ENCODE results near the gene PTCHD1. TPM values are rescaled to one million over a fixed set of nuclear protein-coding genes. Genes with fewer than 3 reads are reported as not detected.

The PTCHD1 gene
- polyA plus RNA-seq, 1 donor from 2014 or later, result 10.0 TPM

DNA sequence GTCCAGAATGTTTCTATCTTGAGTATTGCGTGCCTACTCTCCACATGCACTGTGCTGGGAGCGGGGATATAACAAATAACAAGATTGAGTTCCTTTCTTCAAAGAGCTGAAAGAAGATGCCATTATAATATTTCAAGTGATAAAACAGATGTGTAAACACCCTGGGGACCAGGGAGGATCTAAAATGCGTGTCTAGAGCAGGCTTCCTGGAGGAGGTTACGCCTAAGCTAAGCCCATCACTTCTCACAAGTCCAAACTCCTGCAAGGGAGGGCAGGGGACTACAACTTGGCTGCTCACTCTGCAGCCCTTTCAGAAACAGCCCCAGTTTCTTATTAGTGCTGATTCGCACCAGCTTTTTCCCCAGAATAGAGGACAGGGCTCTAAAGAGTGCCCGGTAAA, 21.5 kb downstream of the PTCHD1 start (continued):
- TF ChIP-seq EZH2 (IDR thresholded peaks at IDR 0.05; ENCODE audit: borderline replicate concordance, insufficient read depth, low read length, poor library complexity, severe bottlenecking) (no peak), SMC3 (conservative IDR thresholded peaks at IDR 0.05; ENCODE audit: poor library complexity) (no peak)

DNA sequence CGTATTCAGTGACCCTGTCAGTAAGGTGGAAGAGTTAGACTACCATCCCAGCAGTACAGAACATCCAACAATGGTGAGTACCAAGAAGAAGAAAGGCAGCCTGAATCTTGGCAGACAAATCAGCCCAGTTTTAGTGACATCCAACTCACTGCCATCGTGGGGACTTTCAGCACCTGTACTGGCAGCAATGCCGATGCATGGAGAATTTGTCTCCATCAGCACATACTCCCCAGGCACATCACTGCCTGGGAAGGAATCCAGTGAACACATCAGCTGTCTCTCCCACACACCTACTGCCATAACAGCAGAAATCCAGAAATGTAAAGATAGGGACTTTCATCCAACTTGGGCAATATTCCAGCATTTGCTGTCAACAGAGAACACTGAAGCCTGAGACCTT, 29.8 kb downstream of the PTCHD1 start:
- Histone ChIP-seq H3F3A (ENCODE audit: insufficient read depth, low read length, poor library complexity, severe bottlenecking) (no peaks in the 10 kb centered on the region), H3K36me3 (ENCODE audit: insufficient read depth, low read length) (no peaks in the 10 kb centered on the region), H3K4me2 (ENCODE audit: low read length) (no peak overlapping the region)

DNA sequence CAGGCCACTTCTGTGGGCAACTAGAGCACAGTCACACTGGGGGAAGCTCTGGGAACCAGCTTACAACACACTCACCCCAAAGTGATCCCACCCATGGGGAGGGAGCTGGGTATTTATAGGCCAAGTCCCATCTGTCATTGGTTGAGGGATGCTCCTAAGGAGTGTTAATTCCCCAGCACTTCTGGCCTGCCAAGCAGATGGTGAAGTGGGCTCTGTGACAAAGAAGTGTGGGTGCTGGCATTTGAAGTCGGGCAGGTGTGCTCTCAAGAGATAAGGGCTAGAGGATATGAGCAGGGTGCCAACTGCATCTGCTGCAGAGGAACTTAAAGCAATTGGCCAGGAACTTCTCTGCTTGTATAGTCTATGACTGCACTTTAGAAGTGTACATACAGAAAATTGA, 30.9 kb downstream of the PTCHD1 start:
- no peak overlapping the region for H3K4me2 ChIP-seq (ENCODE audit: low read length)
- no peaks in the 10 kb centered on the region for H3K9me3 ChIP-seq (ENCODE audit: low read length)
- H3K36me3 ChIP-seq (ENCODE audit: insufficient read depth, low read length), result no peaks in the 10 kb centered on the region
- no peak overlapping the region for H2AFZ ChIP-seq (ENCODE audit: low read depth, low read length)
- no peak overlapping the region for H3K4me3 ChIP-seq (ENCODE audit: low read length)
- H3F3A ChIP-seq (ENCODE audit: insufficient read depth, low read length, poor library complexity, severe bottlenecking), result no peaks in the 10 kb centered on the region
- no peaks in the 10 kb centered on the region for H3K79me2 ChIP-seq (replicated peaks; ENCODE audit: insufficient read depth, low read length)
- no peaks in the 10 kb centered on the region for H3K27me3 ChIP-seq (ENCODE audit: insufficient read depth, low read depth, low read length)
- no peaks in the 10 kb centered on the region for H3K9me2 ChIP-seq (ENCODE audit: insufficient read depth, low read length)
- no peak overlapping the region for H3K27ac ChIP-seq (ENCODE audit: low read length)
- H3K9ac ChIP-seq (ENCODE audit: low read length), result no peak overlapping the region
- H4K20me1 ChIP-seq (ENCODE audit: insufficient read depth), result no peaks in the 10 kb centered on the region
- no peak for TF ChIP-seq MXI1 (conservative IDR thresholded peaks at IDR 0.05; ENCODE audit: poor library complexity, severe bottlenecking)
- TF ChIP-seq POLR2AphosphoS5 (IDR thresholded peaks at IDR 0.05), result no peak
- TF ChIP-seq, protein P1, sequence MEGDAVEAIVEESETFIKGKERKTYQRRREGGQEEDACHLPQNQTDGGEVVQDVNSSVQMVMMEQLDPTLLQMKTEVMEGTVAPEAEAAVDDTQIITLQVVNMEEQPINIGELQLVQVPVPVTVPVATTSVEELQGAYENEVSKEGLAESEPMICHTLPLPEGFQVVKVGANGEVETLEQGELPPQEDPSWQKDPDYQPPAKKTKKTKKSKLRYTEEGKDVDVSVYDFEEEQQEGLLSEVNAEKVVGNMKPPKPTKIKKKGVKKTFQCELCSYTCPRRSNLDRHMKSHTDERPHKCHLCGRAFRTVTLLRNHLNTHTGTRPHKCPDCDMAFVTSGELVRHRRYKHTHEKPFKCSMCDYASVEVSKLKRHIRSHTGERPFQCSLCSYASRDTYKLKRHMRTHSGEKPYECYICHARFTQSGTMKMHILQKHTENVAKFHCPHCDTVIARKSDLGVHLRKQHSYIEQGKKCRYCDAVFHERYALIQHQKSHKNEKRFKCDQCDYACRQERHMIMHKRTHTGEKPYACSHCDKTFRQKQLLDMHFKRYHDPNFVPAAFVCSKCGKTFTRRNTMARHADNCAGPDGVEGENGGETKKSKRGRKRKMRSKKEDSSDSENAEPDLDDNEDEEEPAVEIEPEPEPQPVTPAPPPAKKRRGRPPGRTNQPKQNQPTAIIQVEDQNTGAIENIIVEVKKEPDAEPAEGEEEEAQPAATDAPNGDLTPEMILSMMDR (IDR thresholded peaks at IDR 0.05; ENCODE audit: poor library complexity, severe bottlenecking), result no peak
- TF ChIP-seq EZH2 (IDR thresholded peaks at IDR 0.05; ENCODE audit: borderline replicate concordance, insufficient read depth, low read length, poor library complexity, severe bottlenecking), result no peak
- TF ChIP-seq SMC3 (conservative IDR thresholded peaks at IDR 0.05; ENCODE audit: poor library complexity), result no peak
- TF ChIP-seq EP300 (conservative IDR thresholded peaks at IDR 0.05; ENCODE audit: poor library complexity, severe bottlenecking), result no peak
- TF ChIP-seq TAF1 (IDR thresholded peaks at IDR 0.05; ENCODE audit: low read depth), result no peak
- TF ChIP-seq, protein P2, sequence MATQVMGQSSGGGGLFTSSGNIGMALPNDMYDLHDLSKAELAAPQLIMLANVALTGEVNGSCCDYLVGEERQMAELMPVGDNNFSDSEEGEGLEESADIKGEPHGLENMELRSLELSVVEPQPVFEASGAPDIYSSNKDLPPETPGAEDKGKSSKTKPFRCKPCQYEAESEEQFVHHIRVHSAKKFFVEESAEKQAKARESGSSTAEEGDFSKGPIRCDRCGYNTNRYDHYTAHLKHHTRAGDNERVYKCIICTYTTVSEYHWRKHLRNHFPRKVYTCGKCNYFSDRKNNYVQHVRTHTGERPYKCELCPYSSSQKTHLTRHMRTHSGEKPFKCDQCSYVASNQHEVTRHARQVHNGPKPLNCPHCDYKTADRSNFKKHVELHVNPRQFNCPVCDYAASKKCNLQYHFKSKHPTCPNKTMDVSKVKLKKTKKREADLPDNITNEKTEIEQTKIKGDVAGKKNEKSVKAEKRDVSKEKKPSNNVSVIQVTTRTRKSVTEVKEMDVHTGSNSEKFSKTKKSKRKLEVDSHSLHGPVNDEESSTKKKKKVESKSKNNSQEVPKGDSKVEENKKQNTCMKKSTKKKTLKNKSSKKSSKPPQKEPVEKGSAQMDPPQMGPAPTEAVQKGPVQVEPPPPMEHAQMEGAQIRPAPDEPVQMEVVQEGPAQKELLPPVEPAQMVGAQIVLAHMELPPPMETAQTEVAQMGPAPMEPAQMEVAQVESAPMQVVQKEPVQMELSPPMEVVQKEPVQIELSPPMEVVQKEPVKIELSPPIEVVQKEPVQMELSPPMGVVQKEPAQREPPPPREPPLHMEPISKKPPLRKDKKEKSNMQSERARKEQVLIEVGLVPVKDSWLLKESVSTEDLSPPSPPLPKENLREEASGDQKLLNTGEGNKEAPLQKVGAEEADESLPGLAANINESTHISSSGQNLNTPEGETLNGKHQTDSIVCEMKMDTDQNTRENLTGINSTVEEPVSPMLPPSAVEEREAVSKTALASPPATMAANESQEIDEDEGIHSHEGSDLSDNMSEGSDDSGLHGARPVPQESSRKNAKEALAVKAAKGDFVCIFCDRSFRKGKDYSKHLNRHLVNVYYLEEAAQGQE (IDR thresholded peaks at IDR 0.05; ENCODE audit: borderline replicate concordance), result no peak

More for the DNA sequence above, 29.8 kb downstream of the PTCHD1 start:
- Histone ChIP-seq H3K27me3 (ENCODE audit: insufficient read depth, low read depth, low read length) (no peaks in the 10 kb centered on the region), H2AFZ (ENCODE audit: low read depth, low read length) (no peak overlapping the region), H3K27ac (ENCODE audit: low read length) (no peak overlapping the region), H4K20me1 (ENCODE audit: insufficient read depth) (no peaks in the 10 kb centered on the region), H3K9me2 (ENCODE audit: insufficient read depth, low read length) (no peaks in the 10 kb centered on the region), H3K9ac (ENCODE audit: low read length) (no peak overlapping the region), H3K79me2 (replicated peaks; ENCODE audit: insufficient read depth, low read length) (no peaks in the 10 kb centered on the region), H3K9me3 (ENCODE audit: low read length) (no peaks in the 10 kb centered on the region), H3K4me3 (ENCODE audit: low read length) (no peak overlapping the region)
- no peak for TF ChIP-seq SMC3 (conservative IDR thresholded peaks at IDR 0.05; ENCODE audit: poor library complexity)
- TF ChIP-seq EP300 (conservative IDR thresholded peaks at IDR 0.05; ENCODE audit: poor library complexity, severe bottlenecking), result no peak
- TF ChIP-seq EZH2 (IDR thresholded peaks at IDR 0.05; ENCODE audit: borderline replicate concordance, insufficient read depth, low read length, poor library complexity, severe bottlenecking), result no peak
- TF ChIP-seq, protein P1 (IDR thresholded peaks at IDR 0.05; ENCODE audit: poor library complexity, severe bottlenecking), result no peak
- no peak for TF ChIP-seq MXI1 (conservative IDR thresholded peaks at IDR 0.05; ENCODE audit: poor library complexity, severe bottlenecking)
- TF ChIP-seq, protein P2 (IDR thresholded peaks at IDR 0.05; ENCODE audit: borderline replicate concordance), result no peak
- no peak for TF ChIP-seq RAD21 (conservative IDR thresholded peaks at IDR 0.05)
- TF ChIP-seq POLR2AphosphoS5 (IDR thresholded peaks at IDR 0.05), result no peak
- TF ChIP-seq TAF1 (IDR thresholded peaks at IDR 0.05; ENCODE audit: low read depth), result no peak
